ENCODE data around the gene PTTG1IP.
A peak's percentile ranks its signal among the peaks of the same experiment; 100 is the strongest.

PTTG1IP gene

DNA sequence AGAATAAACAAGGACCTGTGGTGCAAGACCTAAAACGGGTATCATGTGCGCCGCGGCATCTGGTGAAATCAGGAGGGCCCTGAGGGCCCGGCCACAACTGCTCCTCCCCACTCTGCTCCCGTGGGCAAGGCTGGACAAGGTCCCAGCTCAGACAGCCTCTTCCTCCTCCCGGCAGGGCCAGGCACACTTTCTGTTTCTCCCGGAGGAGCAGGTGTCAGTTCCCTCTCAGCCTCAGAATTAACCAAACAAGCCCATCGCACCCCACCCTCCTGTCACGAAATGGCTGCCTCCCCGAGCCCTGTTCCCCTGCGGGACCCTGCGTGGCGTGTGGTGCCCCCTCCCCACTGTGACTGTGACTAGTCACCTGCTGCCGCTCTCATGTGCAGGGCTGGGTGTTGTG lies 15.2 kb downstream of the PTTG1IP start:
- DNase-seq: no peak

DNA sequence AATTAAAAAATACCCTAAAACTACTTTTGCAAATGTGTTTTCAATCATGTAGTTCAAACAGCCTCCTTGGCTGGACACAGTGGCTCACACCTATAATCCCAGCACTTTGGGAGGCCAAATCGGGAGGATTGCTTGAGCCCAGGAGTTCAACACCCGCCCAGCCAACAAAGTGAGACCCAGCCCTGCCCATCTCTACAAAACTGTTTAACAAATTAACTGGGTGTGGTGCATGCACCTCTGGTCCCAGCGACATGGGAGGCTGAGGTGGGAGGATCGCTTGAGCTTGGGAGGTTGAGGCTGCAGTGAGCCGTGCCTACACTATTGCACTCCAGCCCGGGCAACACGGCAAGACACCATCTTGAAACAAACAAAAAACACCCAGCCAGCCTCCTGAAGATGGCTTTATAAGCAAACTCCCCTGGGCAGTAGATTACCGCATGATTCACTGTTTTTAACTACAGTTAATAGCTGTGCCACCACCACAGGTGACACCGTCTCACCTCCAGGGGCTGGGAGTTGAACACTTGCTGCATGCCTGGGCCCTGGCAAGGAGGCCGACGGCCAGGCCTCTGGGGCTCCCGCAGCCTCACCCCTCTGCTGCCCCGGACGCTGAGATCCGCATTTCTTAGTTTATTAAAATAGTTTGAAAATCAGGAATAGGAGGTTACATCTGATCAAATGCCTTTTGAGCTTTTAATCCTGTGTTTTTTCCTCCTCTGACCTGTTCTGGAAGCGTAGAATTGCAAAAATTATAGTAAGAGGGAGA lies 16.2 kb downstream of the PTTG1IP start:
- DNase-seq: no peak

DNA sequence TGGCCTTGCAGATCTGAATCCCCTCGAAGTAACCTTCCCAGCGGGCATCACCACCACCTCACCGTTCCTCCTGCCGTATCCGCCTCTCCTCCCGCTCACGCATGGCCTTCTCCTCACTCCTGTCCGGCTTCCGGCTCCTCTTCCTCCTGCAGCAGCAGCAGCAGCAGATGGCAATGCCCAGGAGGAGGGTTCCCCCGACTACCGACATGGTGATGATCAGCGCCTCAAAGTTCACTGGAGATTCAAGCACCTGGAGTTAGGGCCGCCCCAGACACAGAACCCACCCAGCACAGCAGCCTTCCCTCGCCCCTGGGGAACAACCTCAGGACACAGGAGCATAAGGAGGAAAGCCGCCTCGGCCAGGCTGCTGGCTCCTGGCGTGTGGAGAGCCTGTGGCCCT lies 17.4 kb downstream of the PTTG1IP start:
- no peak for DNase-seq

DNA sequence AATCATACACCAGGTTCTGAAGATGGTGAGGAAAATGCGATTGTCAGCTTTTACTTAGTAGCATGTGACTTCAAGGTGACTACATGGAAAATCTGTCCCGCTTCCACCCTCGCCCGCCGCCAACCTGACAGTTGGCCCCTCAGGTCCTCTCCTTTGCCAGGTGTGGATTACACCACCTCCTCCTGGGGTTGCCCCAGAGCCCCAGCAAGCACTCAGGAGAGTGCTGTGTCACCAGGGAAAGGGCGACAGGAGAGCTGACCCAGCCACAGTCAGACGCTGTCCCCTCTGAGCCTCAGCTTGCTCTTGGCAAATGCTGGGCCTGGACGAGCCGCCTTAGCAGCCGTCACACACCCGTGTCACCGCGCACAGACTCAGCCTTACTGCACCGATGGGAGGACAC lies 17.9 kb downstream of the PTTG1IP start:
- no peak for DNase-seq

DNA sequence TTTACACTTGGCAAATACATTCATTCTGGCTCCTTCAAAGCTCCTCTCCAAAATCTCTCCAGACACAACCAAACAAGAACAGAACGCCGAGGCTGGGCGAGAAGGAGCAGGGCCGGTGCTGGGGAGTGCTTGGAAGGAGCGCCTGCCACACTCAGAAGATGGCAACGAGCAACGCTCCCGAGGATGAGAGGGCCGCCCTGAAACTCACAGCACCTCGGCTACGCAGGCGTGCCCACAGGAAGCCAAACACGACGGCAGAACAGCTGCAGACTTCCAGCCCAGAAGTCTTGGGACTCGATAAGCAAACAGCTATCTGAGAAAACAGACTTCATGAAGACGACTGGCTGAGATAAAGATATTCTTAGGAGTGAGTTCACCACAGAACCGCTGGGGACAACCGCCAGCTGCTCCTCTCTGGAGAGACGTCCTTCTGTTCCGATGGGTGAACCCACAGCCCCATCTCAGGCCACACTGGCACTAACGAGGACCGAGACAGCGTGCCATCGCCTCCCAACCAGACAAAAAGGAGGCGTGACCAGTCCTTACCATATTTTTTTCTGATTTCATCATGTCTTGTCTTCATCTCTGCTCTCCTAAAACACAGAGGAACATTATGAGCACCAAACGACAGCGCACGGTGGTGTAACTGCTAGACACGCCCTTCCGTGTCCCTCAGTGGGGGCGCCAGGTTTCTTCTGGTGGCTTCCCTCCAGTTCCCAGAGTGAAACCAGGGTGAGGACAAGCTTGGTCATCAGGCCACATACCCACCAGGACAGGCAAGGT lies 18.6 kb downstream of the PTTG1IP start:
- no peak for DNase-seq

DNA sequence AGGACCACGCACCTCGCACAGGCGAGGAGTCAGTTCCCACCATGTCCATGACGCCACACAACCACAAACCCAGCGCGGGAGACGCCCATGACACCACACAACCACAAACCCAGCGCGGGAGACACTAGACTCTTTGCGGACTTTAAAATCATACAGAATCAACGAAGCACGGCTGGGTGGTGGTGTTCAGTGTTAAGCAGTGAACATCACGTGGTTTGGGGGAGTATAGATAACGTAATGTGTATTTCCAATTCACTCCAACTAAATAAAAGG lies 19.2 kb downstream of the PTTG1IP start:
- DNase-seq: no peak

DNA sequence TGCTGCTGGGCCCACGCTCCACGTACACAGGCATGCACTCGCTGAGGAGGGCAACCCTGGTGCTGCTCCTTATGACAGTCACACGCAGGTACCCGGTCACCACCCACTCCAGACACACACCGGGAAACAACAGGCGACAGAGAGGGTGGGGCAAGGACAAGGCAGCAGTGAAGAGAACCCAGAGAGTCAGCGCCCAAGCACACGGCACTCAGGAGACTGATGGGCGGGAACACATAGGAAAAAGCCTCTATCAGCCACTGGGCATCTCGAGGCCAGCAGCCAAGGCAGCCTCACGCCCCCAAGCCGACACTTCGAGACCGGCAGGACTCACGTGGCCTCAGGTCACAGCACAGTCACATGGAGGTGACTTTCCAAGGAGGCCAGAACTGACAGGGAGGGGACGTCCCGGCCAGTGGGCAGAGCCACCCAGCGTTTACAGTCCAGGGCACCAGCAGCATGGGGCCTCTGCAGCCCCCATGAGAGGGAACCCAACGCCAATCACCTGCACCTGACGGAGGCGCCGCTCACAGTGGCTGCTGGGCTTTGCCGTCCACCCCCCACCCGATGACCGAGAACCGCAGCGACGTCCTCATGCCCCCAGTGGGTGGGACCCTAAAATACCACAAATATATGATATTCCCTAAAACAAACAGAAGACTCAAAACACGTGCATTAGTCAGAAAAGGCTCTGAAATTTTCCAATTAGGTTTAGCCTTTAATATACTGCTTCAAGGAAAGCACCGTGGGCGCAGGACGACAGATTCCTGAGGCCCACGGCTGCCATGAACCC lies 19.7 kb downstream of the PTTG1IP start:
- DNase-seq: no peak

DNA sequence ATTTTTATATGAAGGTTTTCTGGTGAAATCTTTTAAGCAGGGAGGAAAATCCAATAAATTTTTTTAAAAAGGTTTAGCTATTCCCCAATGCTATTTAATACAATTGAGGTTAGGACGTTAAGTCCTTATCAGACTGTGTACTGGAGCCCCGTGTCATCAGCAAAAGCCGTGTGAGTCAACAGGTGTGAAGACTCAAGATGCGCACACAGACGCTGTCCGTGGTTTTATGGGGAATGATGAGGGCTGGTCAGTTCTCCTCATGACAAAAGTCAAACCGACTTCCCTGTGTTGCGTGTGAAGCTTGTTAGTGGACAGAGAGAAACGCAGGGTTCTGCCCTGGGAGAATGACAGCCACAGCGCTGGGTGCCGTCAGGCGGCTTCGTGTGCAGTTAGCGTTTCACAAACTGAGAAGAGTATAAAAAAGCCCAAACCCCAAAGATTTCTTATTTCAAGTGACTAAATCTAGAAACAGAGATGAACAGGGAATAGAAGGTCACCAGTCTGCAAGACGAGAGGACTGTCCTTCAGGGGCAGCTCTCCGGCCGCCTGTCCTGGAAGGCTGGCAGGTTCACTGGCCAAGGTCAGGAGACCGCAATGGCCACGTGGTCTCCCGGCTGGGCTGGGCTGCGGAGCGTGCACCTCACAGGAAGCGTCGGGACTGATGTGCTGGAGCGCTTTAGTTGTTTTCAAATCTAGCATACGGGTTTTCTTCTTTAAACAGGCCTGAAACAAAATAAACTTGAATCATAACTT lies 22.4 kb downstream of the PTTG1IP start:
- no peak for DNase-seq

DNA sequence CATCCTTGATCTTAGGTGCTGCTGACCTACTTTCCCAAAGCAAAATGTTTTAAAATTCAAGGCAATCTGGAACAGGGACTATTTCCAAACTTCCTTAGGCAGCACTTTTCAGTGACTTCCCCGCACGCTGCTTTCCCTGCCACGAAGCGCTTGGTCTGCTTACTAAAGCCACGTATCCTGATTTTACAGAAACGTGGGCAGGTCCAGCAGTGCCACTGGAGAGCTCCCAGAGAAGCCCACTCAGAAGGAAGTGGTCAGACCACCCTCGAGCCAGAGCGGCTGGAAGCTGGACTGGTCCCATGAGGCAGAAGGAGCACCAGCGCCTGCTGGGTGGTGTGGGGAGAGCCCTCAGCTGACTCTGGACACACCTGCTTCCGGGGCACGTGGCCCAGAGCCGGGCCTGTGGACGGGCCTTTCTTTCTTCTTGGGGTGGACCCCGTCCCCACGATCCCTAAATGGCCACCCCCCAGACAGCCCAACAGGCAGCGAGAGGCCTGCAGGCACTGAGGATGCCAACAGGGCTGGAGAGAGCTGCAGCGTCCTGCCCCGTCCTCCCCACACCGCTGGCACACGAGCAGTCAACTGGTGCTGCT lies 23.2 kb downstream of the PTTG1IP start:
- no peak for DNase-seq

DNA sequence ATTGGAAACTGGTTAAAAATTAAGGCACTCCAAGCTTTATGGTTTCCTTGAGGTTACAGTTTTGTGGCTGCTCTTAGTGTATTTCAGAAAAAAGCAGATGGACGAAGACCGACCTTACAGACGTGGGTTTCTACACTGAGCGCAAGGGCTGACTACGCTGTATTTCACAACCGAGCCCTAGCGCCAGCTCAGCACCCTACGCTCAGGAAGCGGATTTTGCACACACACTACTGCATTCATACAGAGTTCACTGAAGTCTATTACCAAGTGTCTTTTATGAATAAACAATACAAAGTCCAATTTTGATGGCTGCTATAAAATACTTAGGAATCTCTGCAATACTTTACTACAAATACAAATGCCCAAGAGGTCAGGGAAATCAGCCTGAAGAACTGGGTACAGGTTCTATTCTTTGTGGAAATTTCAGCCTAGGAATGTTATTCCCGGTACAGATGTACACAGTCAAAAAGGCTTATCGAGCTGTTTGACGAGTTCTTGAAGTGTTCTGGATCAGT lies 23.8 kb downstream of the PTTG1IP start:
- no peak for DNase-seq

DNA sequence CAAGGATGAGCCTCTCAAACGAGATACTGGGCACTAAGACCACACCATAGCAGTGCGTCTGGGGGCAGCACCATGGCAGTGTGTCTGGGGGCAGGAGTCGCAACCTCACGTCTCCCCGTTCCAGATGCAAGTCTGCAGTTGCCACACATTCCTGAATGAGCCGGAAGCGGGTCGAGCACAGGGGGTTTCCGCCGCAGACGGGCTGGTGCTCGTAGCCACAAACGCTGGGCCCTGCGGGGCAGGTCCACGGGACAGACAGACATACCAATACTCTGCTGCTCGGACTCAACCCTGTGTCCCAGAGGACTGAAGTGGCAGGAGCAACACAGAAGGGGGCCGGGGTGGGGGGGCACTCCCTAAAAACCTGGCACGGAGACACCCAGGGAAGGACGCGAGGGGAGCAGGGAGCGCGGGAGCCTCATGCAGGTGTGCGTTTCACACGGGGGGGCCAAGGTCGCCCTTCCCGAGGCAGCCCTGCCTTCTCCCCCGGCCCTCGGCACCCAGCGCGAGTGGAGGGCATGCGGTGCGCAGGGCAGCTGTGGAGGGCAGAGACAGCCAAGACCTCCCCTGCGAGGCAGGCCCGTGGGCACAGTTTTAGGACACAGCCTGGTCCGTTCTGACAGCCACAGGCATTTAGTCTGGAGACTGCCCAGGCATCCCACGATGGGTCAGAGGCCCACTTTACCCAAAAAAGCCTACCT lies 24.5 kb downstream of the PTTG1IP start:
- no peak for DNase-seq

DNA sequence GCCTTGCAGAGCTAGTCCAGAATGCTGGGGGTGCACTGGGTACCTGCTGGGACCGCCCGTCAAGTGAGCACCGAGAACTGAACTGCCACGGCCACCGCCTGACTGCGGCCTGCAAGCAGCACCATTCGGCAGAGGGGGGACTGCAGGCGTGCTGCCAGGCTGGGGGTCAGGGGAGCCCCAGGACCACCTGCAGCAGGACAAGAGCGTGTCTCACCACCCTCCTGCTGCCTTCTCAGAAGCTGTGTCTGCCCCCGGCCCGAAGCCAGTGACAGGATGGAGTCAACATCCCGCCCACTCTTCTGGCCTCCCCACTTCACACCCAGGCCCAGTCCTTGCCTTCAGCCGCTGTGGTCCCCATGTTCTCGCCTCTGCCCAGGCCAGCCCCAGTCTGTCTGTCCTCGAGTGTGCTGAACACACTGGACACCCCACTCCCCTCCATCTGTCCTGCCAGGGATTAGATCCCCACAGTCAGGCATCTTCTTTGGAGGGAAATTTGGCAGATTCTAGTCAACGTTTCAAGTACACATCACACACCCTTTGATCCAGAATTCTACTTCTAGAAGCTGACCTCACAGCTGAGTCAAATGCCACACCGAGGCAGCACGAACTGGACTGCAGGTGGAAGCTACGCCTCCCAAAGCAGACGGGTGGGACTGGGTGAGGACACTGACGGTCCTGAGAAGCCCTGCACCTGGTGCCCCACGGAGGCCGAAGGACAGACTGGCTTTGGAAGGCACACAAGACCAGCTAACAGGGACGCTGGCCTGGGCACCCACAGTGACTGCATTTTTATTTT lies 26.0 kb downstream of the PTTG1IP start:
- DNase-seq: peak; percentile 60

DNA sequence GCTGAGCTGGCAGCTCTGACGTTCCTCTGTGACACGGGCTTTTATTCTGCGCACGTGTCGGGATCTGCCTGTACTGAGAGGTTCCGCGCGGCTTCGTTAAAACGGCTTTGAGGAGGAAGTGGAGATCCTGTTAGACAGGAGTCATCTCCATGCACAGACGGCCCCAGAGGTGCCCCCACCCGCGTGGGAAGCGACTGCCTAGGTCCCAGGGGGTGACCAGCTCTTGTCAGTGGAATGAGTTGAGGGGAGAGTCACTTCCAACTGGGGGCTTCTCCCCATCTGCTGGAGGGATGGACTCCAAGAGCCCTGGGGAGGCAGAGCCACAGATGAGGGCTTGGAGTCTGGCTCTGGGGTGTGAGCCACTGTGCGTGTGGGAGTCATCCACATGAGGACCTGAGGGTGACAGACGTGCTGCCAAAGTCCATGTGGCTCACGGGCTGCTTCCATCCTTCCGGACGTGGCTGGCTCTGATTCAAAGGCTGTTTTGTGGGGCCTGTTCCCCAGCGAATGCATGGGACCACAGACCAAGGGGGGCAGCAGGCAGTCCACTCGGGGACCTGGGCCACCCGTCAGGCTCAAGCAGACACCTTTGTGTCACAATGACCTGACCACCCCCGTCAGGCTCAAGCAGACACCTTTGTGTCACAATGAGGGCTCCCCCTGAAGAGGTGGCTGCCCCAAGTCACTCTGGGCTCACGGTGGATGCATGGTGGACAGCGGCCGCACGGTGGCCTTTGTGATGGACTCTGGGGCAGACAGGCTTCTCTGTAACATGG lies 26.8 kb downstream of the PTTG1IP start:
- DNase-seq: peak; percentile 70

DNA sequence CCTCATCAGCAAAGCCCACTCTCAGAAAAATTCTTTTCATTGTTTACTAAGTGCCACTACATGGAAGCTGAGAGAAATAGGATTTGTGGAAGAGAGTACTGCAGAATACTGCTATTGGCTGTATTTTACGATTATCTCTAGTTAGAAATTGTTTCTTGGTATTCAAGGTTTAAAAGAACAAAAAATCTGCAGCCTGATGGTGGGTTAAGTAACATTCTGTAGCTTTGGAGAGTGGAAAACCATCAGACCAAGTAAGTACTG lies 27.3 kb downstream of the PTTG1IP start:
- no peak for DNase-seq

DNA sequence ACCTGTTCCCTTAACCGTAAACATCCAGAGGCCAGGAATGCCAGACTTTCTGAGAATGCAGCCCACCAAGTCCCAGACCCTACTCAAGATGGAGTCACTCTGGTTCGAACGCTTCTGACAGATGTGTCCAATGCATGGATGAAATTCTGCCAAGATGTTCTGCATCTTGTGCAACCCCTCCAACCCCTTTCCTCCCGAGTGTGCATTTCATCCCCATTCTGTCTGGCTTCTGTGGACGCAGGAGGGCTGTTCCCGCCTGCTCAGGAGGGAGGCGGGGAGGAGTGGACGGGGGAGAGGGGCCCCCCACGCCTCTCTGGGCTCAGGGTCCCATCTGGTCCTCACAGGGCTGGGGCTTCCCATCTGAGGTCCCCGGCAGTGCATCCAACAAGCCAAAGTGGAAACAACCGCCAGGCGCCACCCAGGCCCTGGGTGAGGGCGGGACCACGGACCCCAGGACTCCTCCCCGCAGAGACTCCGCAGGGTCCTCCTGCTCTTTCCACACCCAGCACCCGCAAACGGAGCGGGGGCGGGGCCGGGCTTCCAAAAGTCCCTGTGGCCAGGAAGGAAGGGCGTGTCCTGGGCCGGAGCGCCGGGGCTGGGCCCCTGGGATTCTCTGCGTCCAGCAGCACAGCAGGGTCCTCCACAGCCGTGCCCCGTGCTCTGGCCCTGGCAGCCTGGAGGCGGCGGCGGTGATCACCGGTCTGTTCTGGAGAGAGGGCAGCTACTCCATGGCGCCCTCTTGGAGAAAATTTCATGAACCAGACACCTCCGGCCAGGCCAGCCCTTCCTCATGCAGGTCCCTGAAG lies 27.9 kb downstream of the PTTG1IP start:
- peak; percentile 83 for DNase-seq

DNA sequence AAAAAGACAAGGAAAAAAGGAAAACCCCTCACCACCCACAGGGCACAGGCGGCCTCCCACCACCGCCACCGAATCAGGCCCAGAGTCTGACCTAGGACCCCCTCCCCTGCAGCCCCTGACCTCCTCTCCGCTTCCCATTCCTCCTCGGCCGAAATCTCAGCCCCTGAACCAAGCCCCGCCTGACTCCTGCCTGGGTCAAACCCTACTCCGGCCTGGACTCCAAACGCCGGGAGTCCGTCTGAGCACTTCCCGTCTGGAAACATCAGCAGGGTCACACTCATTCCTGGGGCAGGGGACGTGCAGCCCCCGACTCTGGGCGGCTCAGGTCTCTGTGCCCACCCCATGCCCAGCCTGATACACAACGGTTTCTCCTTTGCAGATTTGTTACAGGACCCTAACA lies 29.2 kb downstream of the PTTG1IP start:
- peak; percentile 54 for DNase-seq

DNA sequence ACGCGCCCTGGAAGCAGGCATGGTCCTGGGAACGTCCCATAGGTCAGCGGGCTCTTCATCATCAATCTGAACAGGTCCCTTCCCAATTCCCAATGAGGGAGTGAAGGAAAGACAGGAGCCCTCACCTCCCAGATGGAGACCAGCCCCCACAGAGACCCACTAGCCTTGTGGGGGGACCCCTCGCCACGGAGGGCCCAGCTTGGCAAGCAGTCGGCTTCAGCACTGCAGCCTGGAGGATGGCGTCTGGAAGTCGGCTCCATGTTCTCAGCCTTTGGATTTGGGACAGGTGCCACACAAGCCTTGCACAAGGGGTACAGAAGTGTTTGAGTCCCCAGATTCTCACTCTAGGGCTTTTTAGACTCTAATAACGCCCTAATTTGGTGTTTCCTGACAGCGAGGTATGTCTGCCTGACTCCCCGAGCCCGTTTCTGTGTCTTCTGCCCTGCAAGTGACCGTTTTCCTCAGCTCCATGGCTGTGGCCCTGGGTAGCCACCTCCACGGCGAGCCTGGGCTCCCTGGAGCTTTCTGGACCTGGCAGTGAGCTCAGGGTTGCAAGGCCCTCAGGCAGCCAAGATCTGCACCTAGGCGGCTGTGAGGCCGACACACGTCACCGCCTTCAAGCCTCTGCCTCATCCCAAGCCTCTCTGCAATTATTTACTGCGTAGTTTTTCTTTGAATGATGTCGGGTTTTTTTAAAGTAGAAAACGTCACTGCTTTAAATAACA lies 30.6 kb downstream of the PTTG1IP start:
- DNase-seq: peak; percentile 31

DNA sequence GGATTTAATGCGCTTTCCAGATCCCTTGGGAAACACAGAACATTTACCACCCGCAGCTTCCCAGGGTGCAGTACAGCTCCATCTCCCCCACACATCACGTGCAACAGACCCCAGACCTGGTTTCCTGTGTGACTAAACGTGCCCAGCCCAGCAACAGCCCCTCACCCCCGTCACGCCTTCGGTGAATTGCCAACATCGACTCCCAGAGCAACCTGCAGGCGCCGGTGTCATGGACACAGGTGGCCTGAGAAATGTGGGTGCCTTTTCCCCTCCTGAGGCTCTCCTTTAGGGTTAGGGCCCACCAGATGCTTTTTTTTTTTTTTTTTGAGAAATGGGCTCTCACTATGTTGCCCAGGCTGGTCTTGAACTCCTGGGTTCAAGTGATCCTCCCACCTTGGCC lies 31.4 kb downstream of the PTTG1IP start:
- DNase-seq: peak; percentile 39

DNA sequence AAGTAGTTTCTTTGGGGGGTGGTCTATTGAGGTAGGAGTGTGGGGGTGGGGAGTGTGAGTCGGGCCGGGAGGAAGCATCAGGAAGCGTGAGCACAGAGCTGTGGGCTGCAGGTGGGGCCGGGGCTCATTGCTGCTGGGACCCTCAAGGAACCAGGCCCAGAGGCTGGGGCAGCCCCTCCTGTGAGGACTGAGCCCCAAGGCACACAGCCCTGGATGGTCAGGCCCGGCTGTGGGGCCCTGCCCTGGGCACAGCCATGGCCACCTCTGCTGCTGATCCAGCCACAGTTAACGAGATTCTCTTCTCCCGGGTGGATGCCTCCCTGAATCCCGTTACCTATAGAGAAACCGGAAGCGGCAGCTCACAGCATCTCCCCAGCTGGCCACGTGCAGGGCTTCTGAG lies 32.7 kb downstream of the PTTG1IP start:
- peak; percentile 51 for DNase-seq
